HUES48 (cell line): ENCODE measurements around the gene GRK3.

Experiments
- H3K27ac ChIP-seq: one replicate; pipeline ENCODE4 v1.7.0; 2013; ENCODE audit warnings: low read depth, low read length, inconsistent platforms
- H3K27me3 ChIP-seq: 2 replicates; pipeline ENCODE4 v1.6.1; 2013; ENCODE audit warnings: mild to moderate bottlenecking, low read length; ENCODE audit not compliant: control insufficient read depth, insufficient read depth
- H3K36me3 ChIP-seq: 2 replicates; pipeline ENCODE4 v1.6.1; 2013; ENCODE audit warnings: low read length; ENCODE audit not compliant: control insufficient read depth, insufficient read depth
- H3K4me1 ChIP-seq: 2 replicates; pipeline ENCODE4 v1.6.1; 2013; ENCODE audit warnings: mild to moderate bottlenecking, low read length; ENCODE audit not compliant: control insufficient read depth, insufficient read depth
- H3K4me3 ChIP-seq: 2 replicates; pipeline ENCODE4 v1.5.1; 2013; ENCODE audit warnings: mild to moderate bottlenecking, low read depth, low read length
- H3K9ac ChIP-seq: 2 replicates; pipeline ENCODE4 v1.6.1; 2013; ENCODE audit warnings: mild to moderate bottlenecking, low read depth, low read length, moderate library complexity
- H3K9me3 ChIP-seq: 2 replicates; pipeline ENCODE4 v1.6.1; 2013; ENCODE audit warnings: low read length; ENCODE audit not compliant: control insufficient read depth, insufficient read depth

The GRK3 gene

DNA sequence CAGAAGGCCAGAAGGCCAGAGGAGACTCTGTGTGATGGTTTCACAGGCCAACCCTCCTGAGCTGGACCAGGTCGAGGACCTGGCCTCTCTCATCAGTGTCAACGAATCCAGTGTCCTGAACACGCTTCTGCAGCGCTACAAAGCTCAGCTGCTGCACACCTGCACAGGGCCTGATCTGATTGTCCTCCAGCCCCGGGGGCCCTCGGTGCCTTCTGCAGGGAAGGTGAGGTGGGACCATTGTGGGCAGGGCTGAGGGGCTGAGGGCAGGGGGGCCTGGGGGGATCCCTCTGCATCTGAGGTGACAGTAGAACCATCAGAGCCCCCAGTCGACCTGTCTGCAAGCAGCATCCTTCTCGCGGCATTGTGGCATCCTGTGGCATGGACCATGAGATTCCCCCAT is 207.8 kb downstream of the GRK3 start:
- H3K9me3 ChIP-seq: no peaks in the 10 kb centered on the region
- H3K4me3 ChIP-seq: no peak overlapping the region
- H3K36me3 ChIP-seq: no peaks in the 10 kb centered on the region
- H3K27ac ChIP-seq: no peak overlapping the region
- H3K4me1 ChIP-seq: no peaks in the 10 kb centered on the region
- no peaks in the 10 kb centered on the region for H3K27me3 ChIP-seq
- no peak overlapping the region for H3K9ac ChIP-seq

DNA sequence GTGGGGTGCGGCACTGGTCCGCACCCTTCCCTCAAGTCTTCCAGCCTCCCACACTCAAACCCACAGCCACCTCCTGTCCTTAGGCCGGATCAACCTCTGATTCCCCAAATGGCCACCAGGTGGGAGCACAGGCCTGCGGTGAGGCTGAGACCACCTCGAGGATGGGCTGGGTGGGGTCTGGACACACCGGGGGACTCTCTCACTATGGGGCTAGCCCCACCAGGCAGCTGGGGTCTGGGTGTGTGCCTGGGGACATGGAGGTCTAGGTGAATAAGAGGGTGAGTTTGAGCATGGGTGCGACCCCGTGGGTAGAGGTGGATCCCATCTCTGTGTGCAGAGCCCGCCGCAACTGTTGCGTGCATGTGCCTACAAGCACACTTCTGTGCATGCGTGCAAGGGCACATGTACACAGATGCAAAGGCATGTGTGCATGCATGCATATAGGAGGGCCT is 210.1 kb downstream of the GRK3 start:
- Histone ChIP-seq H3K27me3 (no peaks in the 10 kb centered on the region), H3K9me3 (no peaks in the 10 kb centered on the region), H3K36me3 (no peaks in the 10 kb centered on the region), H3K4me3 (no peak overlapping the region), H3K9ac (no peak overlapping the region), H3K27ac (no peak overlapping the region), H3K4me1 (no peaks in the 10 kb centered on the region)

DNA sequence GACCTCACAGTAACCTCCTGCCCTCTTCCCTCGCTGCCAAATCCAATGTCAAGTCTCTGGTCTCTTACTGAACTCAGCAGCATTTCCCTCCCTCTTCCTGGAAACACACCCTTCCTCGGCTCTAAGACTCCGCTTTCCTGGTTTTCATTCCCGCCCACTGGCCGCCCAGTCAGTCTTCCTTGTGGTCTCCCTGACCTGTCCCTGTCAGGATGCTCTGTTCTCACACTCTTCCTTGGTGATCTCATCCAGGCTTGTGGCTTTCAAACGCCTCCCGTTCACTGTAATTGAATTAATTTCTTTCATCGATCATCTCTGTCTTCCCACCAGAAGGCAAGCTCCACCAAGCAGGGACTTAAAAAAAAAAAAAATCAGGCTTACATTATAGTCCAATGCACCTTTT is 211.1 kb downstream of the GRK3 start:
- Histone ChIP-seq H3K4me1 (no peaks in the 10 kb centered on the region), H3K27ac (no peak overlapping the region), H3K9me3 (no peaks in the 10 kb centered on the region), H3K4me3 (no peak overlapping the region), H3K36me3 (no peaks in the 10 kb centered on the region), H3K9ac (no peak overlapping the region), H3K27me3 (no peaks in the 10 kb centered on the region)

DNA sequence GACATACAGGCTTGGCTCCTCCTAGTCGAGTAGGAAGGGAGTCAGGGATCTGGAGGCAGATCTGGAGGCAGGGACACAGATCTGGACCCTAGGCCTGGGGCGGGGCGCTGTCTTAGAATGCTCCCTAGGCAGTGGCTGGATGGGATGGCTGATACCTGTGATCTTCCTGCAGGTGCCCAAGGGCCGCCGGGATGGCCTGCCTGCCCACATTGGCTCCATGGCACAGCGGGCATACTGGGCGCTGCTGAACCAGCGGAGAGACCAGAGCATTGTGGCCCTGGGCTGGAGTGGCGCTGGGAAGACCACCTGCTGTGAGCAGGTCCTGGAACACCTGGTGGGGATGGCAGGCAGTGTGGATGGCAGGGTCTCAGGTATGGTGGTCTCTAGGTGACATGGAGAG is 212.9 kb downstream of the GRK3 start:
- Histone ChIP-seq H3K9me3 (no peaks in the 10 kb centered on the region), H3K27me3 (no peaks in the 10 kb centered on the region), H3K36me3 (no peaks in the 10 kb centered on the region), H3K27ac (no peak overlapping the region), H3K4me1 (no peaks in the 10 kb centered on the region), H3K9ac (no peak overlapping the region), H3K4me3 (no peak overlapping the region)

DNA sequence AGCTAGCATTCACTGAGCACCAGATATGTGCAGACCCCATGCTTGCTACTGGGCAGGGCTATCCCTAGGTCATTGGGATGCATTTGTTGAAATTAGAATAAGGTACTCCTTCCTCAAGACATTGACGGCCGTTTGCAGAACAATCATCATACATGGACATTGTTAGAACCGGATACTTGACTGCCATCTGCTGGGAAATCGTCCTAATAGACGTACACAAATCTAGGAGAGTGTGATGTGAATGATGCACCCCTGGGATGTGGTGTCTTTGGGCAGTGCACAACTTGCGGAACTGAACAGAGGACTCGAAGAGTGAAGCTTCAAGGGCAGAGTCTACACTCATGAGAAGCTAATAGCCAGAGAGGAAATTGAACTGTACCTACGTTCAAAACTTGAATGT is 213.4 kb downstream of the GRK3 start:
- Histone ChIP-seq H3K4me3 (no peak overlapping the region), H3K9me3 (no peaks in the 10 kb centered on the region), H3K9ac (no peak overlapping the region), H3K4me1 (no peaks in the 10 kb centered on the region), H3K27me3 (no peaks in the 10 kb centered on the region), H3K36me3 (no peaks in the 10 kb centered on the region), H3K27ac (no peak overlapping the region)
